Stimulated activated CD4-positive, alpha-beta T cell treated with anti-CD3 and anti-CD28 coated beads, Interleukin-1b, Interleukin-23, amount 100 ng/mL, for 48 hours (primary cell): Measurements from ENCODE around the gene GALNT14.
"Not testable (repeated sequence)": the region's sequence is repeated elsewhere in the genome, so short reads cannot be mapped to it uniquely, and the experiment has no call there.

Experiments used
- DNase-seq: peaks from one replicate; pipeline ENCODE4 v3.0.0-alpha.2; 2020

The GALNT14 gene

GRCh38 chr2:30933496-30933895 is 204.7 kb downstream of the GALNT14 start:
- DNase-seq = no peak

GRCh38 chr2:30932870-30933269 is 205.4 kb downstream of the GALNT14 start:
- no peak for DNase-seq

GRCh38 chr2:30931841-30932407 is 206.3 kb downstream of the GALNT14 start:
- DNase-seq = no peak

GRCh38 chr2:30930716-30931115 is 207.5 kb downstream of the GALNT14 start:
- DNase-seq = no peak

- DNase-seq = no peak
Measured at GRCh38 chr2:30927465-30928075, 210.7 kb downstream of the GALNT14 start.

GRCh38 chr2:30926606-30927005 is 211.6 kb downstream of the GALNT14 start:
- no peak for DNase-seq

- DNase-seq = no peak
Measured at GRCh38 chr2:30923623-30924022, 214.6 kb downstream of the GALNT14 start.

GRCh38 chr2:30920511-30920910 is 217.7 kb downstream of the GALNT14 start:
- DNase-seq = no peak

- no peak for DNase-seq
Measured at GRCh38 chr2:30915486-30915885, 222.8 kb downstream of the GALNT14 start.

- no peak for DNase-seq
Measured at GRCh38 chr2:30914456-30914855, 223.8 kb downstream of the GALNT14 start.

GRCh38 chr2:30912056-30912455 is 226.2 kb downstream of the GALNT14 start:
- DNase-seq = no peak

- DNase-seq = no peak
Measured at GRCh38 chr2:30911327-30911726, 226.9 kb downstream of the GALNT14 start.

- DNase-seq = no peak
Measured at GRCh38 chr2:30910686-30911085, 227.6 kb downstream of the GALNT14 start.

- not testable (repeated sequence) for DNase-seq
Measured at GRCh38 chr2:30904437-30904836, 233.8 kb downstream of the GALNT14 start.

GRCh38 chr2:30903326-30903725 is 234.9 kb downstream of the GALNT14 start:
- no peak for DNase-seq

GRCh38 chr2:30900381-30900780 is 237.9 kb downstream of the GALNT14 start:
- DNase-seq = no peak

GRCh38 chr2:30899516-30900054 is 238.7 kb downstream of the GALNT14 start:
- DNase-seq = no peak

GRCh38 chr2:30897539-30897938 is 240.7 kb downstream of the GALNT14 start:
- DNase-seq = no peak

GRCh38 chr2:30894498-30895119 is 243.6 kb downstream of the GALNT14 start:
- no peak for DNase-seq

- no peak for DNase-seq
Measured at GRCh38 chr2:30888852-30889409, 249.3 kb downstream of the GALNT14 start.

- DNase-seq = no peak
Measured at GRCh38 chr2:30886080-30886479, 252.2 kb downstream of the GALNT14 start.

GRCh38 chr2:30883822-30884221 is 254.4 kb downstream of the GALNT14 start:
- DNase-seq = no peak

GRCh38 chr2:30883184-30883583 is 255.1 kb downstream of the GALNT14 start:
- no peak for DNase-seq

- no peak for DNase-seq
Measured at GRCh38 chr2:30880516-30880915, 257.7 kb downstream of the GALNT14 start.
